ENCODE results near the gene POPDC2.
"Not testable (repeated sequence)": the region's sequence is repeated elsewhere in the genome, so short reads cannot be mapped to it uniquely, and the experiment has no call there.

POPDC2 gene

DNA sequence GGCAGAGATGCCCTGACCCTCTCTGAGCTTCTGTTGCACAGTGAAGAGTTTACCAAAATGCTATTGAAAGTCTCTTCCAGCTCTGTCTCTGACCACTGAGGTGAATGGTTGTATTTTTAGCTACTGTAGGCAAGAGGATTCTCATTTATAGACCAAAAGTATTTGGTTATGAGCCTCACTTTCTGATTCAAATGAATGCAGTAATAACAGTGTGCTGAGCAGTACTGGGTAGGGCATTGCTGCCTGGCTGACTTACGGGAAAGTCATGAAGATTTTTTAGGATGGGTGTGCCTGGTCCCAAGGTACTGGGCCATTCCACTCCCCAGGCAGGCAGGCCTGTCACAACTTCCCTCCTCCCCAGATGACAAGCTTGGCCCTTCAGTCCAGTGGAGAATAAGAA lies 47.2 kb downstream of the POPDC2 start:
- no peak for DNase-seq

DNA sequence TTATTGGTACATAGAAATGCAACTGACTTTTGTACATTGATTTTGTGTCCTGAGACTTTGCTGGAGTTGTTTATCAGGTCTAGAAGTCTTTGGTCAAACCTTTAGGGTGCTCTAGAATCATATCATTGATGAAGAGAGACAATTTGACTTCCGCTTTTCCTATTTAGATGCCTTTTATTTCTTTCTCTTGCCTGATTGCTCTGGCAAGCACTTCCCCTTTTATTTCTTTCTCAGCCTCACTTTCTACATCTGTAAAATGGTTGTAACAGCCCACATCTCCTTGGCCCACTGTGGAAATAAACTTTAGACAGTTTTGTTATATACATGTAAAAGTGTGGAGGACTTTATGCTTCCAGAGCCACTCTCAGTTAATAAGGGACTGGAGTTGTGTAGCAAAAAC lies 48.7 kb downstream of the POPDC2 start:
- DNase-seq, result no peak

DNA sequence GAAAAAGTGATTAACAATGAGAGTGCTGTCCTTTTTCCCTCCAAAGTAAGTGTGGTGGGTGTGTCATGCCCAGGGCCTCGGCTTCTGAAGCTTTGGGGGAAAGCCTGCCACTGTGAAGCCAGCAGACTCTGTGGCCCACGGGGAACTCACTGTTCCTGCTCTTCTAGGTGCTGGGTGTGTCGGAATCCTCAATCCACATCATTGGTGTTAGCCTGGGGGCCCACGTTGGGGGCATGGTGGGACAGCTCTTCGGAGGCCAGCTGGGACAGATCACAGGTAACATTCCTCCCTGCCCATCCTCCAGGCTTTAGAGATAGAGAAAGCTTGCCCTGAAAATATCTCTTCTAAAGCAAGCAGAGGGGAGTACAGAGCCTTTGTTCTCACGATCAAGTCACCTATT lies 51.1 kb downstream of the POPDC2 start:
- no peak for DNase-seq

GRCh38 chr3:119608405-119609000 lies 51.9 kb downstream of the POPDC2 start:
- no peak for DNase-seq

- peak; percentile 72 for DNase-seq
Measured at GRCh38 chr3:119604878-119605277, 55.5 kb downstream of the POPDC2 start.

DNA sequence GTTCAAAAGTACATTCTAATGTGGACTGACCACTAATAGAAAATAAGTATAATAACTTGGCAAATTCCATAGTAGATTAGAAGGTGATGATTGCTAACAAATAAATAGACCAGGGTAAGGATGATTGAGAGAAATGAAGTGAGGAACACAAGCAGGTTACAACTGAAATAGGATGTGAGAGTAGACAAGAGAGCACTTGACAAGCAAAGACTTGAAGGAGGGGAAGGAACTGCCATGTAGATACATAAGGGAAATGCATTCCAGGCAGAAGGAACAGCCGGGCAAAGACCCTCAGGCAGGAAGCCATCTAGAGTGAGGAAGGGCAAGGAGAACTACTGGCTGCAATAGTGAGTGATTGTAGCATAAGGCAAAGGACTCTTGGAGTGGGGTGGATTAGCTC lies 57.7 kb downstream of the POPDC2 start:
- DNase-seq, result no peak

GRCh38 chr3:119601154-119601553 lies 59.2 kb downstream of the POPDC2 start:
- DNase-seq, result no peak

- DNase-seq, result no peak
Measured at GRCh38 chr3:119600732-119601131, 59.7 kb downstream of the POPDC2 start.

DNA sequence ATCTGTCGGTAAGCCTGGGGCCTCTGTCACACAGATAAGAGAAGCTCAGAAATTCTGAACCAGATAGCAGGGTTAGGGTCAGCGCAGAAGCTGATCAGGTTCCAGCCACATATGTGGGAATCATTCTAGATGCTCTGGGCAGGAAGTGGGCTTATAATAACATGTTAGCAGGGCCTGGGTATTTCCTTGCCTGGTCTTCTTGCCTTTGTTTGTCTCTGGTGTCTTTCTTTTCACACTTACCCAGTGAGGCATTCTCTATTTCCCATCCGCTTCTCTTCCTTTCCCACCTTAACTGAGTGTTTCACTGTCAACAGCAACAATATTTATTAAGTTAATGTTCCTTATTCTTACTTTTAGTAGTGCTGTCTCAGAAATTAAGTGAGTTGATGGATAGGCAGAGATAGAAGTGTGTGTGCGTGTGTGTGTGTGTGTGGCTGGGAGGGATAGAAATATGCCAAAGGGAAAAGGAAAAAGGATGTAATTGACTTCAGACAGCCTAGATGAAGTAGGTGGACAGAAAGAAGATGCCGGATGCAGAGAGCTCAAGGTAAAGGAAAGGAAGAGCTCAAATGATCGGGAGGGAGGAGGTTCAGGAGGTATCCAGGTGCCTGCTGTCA lies 60.7 kb downstream of the POPDC2 start:
- DNase-seq, result no peak

DNA sequence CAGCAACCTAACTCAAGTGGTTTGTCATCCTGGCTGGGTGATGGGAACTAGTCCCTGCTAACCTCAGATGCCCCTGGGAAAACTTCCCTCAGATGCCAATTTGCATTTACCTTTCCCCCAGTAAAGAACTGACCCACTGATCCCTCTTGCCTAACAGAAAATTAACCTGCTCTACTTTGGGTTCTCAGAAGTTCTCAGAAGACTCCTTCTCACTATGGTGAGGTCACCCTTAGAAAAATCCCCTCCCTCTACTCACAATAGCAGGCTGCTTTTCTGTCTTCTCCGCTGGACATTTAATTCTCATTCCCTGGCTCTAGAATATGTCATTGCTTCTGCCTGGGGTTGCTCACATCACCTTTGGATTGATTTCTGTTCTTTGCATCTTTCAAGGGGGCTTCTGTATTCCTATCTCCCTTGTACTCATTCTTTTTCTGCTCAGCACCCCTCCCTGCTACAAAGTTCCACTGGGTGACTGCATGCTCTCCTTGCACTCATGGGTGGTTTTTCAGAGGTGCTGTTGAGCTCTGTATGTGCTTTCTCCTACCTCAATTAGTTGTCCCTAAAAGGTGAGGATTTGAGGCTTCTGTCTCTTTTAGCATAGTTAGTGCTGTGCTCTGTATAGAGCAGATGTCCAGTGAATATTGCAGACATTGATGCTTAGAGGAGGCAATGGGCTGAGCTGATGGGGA lies 61.8 kb downstream of the POPDC2 start:
- DNase-seq, result no peak

GRCh38 chr3:119597548-119598288 lies 62.7 kb downstream of the POPDC2 start, which contains the start of gene PLA1A:
Gene PLA1A (plus strand): TSS chr3:119597885. CDS start chr3:119597914, 29 bp downstream.
- DNase-seq, result no peak

DNA sequence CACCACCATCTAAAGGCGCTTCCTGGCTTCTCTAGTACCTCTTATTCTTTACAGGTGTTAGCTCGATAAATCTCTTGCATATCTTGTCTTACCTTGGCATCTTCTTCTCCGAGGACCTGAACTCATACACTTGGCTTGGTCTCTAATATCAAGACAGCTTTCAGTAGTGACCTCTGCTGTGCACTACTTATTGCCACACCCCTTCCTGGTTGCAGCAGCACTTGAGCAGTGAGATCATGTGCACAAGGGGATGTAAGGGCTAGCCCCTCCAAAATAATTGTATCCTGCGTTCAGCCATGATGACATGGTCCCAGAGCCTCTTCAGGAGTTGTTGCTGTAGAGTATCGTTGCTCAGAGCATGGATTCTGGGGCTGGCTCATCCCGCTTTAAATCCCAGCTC lies 64.0 kb downstream of the POPDC2 start:
- no peak for DNase-seq

GRCh38 chr3:119595639-119596334 lies 64.6 kb downstream of the POPDC2 start:
- no peak for DNase-seq

DNA sequence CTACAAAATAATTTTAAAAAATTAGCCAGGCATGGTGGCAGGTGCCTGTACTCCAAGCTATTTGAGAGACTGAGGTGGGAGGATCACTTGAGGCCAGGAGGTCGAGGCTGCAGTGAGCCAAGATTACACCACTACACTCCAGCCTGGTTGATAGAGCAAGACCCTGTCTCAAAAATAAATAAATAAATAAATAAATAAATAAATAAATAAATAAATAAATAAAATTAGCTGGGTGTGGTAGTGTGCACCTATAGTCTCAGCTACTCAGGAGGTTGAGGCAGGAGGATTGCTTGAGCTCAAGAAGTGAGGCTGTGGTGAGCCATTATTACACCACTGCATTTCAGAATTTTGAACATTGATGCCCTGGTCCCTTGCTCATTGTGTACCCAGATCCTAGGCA lies 65.5 kb downstream of the POPDC2 start:
- DNase-seq, result not testable (repeated sequence)

GRCh38 chr3:119594066-119594465 lies 66.3 kb downstream of the POPDC2 start:
- DNase-seq, result peak; percentile 13

DNA sequence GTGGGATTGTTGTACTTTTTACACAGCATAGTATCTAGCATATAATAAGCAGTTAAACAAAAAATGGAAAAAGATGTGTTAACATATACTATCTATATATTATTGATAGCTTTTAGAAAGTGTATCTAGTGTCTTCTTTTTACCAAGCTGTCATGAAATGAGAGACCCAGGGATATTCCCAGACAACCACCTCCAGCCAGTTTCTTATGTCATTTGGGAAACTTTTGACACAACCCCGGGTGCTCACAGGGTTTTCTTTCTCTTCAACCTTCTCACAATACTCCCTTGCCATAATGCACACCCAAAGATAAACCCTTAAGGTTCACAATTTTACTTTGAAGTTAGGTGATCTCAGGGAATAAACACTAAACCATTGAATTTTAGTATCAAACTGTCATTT lies 67.5 kb downstream of the POPDC2 start:
- DNase-seq, result no peak

Data from fibroblast of skin of abdomen (primary cell).